ENCODE data around the gene CHN1.

Gene CHN1

DNA sequence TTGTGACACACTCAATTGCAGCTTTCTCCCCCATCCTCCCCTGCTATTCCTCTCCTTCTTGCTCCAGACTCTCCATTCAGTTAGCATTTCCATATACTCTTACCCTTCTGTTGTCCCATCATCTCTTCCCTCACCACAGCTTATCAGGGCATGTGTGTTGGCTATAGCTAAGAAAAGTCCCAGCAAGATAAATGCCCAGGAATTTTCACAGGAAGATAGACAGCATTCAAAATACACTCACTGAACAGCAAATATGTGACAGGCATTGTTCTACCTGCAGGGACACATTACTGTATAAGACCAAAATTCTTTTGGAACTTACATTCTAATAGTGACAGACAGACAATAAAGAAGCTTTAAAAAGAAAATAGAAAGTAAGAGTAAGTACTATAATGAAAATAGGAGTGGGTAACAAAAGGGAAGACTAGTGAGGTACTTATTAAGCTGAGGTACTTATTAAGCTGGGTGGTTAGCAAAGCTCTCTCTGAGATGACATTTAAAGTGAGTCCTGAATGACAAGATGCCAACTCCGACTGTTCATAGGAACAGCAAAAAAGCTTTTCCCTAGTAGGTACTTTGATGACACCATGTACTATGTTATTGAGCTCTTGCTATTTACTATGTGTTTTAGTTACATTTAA lies 86.2 kb downstream of the CHN1 start:
- DNase-seq: no peak

DNA sequence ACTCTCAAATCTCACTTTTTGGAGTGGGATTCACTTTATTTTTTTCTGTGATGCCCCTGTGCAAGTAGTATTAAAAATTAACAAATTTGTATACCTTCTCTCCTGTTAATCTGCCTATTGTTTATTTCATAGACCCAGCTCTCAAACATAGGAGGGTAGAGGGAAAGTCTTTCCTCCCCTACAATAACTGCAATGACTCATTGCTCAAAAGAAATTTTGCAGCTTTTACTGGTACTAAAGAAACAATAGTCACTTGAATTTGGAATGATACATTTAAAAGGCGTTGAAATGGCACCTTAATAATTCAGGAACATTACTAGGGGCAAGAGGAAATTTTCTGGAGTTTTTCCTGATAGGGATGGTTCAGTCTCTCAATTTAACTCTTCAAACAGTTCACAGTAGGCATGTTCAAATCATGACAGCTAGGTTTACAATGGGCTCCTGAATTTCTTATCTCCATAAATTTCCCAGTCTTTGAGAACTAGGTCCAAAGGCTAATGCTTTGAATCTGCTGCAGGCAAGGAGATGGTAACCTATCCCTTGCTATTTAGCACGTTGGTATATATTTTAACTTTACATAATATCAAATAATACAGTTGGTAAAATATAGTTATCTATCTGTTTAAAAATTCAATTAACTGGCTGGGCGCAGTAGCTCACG lies 88.8 kb downstream of the CHN1 start:
- no peak for DNase-seq

DNA sequence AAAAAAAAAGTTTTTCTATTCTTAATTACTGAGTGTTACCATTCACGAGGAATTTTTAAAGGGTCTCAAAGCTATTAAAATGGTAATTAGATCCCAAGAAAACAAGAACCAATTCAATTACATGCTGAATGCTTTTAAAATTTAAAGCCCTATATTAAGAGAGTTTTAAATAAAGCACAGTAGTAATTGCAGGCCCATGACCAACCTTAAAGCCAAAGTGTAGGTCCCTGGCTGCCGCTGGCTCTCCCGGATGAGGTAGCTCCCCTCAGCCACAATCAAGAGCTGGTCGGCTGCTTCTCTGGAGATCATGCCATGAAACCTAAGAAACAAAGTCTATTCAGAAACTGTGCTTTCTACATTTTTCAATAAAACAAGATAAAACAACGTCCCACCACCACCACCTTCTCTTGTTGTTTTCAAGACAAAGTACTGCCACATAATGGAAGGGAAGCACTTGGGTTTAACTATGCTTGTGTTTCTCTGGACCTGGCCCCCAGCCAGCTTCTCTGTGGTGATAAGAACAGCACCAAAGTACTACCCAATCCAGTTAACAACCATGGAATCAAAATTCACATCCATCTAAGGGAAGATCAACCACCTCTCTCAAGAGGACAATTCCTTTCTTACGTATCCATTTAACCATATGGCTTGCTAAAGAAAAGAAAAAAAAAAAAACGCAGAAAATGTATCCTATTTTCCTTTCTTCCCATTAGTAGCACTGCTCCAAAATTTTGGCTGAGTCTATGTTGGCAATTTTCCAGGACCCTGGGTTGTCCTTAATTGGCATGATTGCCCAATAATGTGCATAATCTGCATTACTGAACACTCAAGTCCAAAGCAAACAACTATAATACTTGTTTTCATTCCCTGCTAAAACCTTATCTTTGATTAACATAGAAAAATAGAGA lies 90.1 kb downstream of the CHN1 start:
- peak; percentile 64 for DNase-seq

DNA sequence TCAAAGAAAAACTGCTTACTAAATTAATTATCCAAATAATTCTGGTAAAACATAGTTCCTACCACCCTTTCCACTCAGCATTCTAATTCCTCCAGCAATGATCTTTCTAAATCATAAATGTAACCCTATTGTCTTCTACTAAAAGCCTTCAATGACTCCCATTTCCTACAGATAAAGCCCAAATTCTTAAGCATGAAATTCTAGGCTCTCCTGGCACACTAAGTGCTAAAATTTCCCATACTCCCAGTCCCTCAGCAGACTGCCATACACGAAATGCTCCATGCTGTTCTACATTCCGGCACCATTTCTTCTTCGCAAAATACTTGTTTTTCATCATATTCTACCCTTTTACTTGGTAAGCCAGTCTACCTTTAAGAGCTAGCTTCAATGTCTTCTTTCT lies 96.9 kb downstream of the CHN1 start:
- DNase-seq: no peak

DNA sequence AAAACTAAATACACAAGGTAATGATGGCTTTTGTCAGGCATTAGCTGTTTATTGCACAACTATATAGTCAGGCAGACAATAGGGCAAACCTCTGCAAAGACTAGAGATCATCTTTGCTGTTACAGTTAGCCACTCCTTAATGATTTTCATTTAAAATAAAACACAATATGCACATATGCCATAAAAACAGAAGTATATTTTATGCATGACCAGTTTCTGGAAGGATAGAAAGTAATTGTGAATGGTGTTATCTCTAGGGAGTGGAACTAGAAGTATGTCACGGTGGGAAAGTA lies 102.0 kb downstream of the CHN1 start:
- DNase-seq: peak; percentile 16

DNA sequence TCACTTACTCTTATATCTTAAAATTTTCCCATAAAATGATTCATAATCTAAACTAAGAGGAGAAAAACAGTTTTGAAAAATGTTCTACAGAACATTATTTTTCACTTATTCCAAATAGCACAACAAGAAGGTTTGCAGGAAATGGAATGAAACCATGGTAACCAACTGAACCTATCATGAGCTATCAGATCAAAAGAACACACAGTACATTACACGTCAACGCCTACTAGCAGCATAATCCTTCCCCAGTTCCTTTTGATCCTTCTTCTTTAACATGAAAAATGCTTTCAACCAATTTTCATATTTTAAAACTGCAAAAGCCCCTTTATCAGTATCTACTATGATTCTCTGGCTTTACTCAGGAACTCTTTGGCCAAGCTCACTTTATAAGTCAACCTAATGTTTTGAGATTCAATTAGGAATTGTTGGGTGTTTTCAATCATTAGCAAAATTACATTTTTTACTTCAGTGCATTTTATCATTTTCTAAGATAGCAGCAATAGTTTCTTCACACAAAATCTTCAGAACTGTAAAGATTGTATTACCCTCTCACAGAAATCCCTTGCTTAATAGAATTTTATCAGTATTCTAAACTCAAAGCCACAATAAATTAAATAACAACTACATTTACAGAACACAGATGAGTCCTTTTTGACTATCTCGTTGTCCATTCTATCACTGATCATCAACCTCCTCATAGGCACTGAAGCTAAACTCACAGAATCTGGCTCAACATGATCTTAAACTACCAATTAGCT lies 102.5 kb downstream of the CHN1 start:
- peak; percentile 37 for DNase-seq

DNA sequence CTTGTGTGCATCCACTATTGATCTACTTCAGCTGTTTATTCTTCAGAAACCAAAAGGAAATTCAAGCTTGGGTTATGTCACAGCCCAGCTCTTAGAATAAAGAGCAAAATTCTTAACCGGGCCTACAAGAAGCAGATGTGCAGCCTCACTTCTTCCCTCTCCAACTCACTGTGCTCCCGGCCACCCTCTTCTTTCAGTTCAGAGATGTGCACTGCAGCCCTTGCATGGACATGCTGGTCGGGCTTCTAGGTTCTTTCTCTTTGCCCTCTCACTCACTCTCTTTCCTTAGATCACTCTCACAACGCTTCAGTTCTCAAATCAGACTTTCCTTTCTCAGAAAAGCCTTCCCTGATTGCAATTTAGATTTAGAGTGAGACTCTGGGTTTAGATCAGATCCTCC lies 104.1 kb downstream of the CHN1 start:
- peak; percentile 85 for DNase-seq

DNA sequence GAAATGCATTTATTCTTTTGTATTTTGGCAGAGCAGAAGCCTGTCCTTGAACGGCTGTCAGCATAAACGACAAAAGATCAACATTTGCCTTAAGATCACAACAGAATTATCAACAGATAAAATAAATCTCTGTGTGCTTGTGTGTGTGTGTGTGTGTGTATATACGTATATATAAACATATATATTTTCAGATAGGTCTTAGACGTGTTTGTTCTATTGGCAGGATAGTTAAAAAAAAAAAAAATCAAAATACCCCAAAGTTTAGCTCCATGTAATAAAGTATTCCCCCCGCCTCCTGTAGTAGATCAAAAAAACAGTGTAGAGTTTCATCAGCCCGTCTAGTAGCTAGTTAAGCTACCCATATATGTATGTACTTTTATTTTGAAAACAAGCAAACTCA lies 107.9 kb downstream of the CHN1 start:
- DNase-seq: no peak

DNA sequence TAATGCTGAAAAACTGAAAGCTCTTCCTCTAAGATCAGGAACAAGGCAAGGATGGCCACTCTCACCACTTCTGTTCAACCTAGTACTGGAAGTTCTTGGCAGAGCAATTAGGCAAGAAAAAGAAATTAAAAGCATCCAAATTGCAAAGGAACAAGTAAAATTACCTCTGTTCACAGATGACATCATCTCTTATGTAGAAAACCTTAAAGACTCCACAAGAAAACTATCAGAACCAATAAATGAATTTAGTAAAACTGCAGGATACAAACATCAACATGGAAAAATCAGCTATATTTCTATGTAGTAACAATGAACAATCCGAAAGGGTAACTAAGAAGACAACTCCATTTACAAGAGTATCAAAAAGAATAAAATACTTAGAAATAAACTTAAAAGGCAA lies 112.2 kb downstream of the CHN1 start:
- no peak for DNase-seq

DNA sequence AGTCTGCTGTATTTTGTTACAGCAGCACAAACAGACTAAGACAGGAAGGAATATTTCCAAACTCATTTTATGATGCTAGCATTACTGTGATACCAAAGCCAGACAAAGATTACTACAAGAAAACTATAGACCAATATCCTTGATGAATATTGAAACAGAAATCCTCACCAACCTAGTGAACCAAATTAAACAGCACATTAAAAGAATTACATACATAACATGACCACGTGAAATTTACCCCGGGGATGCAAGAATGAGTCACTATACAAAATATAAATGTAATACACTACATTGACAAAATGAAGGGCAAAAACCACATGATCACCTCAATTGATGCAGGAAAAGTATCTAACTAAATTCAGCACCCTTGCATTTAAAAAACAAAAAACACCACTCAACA lies 112.6 kb downstream of the CHN1 start:
- DNase-seq: no peak

DNA sequence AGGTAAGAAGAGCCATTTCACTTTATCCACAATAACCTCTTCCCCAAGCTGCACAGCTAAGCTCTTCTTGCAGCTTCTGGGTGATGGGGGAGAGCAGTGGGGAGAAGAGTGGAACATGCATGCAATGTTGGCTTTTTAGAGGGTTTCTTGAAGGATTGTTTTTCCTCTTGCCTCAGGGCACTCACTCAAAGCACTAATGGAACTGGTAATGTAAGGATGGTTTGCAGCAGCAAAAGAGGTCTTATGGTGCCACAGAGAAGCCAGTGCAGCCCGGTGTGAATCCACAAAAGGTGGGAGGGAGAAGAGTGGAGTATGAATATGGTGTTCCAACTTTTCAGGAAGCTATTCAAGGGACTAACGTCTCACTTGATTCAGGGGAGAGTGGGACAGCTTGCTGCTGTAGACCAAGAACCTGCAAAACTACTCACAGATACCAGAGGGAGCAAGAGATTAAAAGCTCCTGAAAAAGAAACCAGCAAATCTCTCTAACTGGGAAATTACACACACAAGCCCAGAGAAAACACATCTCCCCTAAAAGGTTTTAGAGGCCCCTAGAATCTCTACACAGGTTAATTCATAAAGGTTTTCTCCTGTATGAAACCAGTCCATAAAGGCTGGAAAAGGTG lies 116.4 kb downstream of the CHN1 start:
- DNase-seq: peak; percentile 37

DNA sequence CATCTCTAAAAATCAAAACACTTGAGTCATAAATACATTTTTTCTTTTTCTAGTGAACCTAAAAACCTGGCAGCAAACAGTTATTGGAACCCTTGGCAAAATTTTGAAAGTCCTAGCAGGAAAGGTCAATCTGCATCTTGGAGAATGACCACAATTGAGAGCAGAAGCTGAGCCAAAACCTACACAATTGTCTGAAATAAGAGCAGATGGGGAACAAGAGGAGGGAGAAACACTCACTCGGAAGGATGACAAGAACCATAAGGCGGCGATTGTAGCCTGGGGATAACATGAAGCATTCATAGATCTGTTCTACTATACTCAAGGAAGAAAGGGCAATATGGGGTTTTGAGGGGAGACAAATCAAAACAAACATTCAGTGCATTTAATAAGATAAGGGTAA lies 117.0 kb downstream of the CHN1 start:
- DNase-seq: peak; percentile 11

DNA sequence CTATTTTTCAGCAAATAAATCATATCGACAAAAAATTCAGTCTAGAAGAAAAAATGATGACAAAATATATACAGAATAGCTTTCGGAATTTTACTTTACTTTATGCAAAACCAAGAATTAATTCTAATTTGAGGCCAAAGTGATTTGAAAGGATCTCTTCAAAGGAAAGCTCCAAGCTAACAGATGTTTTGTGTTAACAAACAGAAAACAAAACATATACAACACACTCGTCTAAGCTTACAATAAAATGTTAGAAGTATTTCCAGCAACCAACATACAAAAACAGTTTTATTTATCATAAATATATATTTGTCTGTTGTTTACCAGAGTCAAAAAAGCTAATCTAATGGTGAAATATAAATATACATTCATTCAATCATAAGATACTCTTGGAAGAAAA lies 122.8 kb downstream of the CHN1 start:
- no peak for DNase-seq

DNA sequence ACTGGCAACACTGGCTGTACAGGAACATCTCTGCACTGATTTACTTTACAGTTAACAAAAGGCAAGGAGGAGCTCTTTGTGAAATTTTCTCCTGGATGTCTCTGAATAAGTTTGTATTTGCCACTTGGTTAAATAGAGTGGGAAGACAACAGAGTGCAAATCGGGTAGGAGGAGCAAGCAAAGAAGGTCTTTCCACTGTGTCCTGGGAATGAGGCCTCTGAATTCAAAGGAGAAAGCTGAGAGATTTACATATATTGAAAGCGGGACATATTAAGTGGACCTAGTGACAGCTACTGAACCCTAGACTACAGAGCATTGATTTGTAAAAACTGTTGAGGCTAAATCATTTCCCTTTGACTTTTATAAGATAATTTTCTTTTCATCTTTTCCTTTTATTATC lies 123.5 kb downstream of the CHN1 start:
- DNase-seq: no peak

DNA sequence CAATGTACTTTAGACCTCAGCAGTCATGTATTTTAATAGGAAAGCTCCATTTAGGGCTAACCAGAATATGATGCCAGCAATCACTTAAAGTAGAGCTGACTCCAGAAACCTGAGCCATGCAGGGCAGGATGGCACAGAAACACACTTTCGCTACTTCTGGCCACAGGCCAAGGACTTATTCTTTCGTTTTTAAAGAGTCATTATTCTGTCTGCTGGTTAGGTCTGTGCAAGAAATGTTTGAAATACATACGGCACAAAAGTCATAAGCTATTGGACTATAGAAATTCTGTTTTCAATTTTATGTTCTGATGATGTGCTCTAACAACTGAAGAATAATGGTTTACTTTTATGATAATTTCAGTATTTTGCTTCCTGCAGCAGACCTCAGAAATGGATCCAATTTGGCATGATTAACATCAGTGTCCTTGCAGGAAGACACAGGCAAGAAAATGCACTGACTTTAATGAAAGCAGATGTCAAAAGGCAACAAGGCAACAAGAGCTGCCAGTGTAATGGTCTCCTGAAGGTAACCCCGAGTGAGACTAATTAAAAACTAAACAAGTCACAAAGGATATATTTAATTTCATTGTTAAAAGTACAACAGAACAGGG lies 126.5 kb downstream of the CHN1 start:
- DNase-seq: peak; percentile 22

DNA sequence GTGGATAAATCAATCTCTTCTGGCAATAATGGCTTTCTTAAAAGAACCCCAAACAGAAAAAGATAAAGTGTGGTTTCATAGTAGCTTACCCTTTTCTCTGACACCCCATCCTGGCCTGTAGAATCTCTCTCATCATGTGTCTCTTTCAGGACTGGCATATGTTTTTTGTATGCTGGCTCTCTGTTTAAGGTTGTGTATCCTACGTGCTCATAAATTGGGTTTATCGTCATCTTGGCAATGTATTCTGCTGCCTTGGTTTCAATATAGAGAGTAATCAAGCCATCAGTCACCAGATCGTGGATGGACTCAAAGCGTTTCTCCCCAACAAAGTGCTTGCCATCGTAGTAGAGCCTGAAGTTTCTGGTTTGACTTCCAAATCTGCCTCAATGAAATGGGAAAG lies 127.4 kb downstream of the CHN1 start:
- DNase-seq: no peak

DNA sequence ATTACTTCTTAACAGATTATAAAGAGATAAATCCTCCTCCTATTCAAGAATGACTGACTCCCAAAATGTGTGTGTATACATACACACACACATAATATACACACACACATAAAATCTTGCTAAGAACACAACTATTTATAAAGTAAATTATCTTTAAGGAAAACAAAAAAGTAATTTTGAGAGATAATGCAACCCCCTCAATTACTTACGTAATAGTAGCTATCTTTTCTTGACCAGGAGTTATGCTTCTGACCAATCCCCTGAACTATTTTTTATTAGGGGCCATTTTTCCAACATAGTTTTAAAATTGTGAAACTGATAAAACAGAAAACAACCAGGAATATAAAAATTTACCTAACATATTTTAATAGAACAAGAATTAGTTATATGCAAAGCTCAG lies 127.9 kb downstream of the CHN1 start:
- DNase-seq: no peak

DNA sequence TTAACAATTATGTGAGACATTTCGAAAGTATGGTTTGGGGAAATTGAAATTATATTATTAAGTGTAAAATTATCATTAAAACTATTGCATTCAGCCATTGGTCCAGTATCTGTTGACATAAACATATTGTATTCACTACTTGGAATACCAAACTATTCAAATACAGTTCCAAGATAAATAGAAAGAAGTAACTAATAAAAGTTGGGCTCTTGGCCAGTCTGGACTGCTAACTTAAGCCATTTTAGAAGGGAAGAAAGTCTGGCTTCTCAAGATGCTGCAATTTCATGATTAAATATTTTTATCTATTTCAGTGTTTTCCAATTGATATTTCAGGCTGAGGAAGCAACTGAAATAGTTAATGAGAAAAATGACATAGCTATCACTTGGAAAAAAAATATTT lies 131.1 kb downstream of the CHN1 start:
- DNase-seq: no peak

DNA sequence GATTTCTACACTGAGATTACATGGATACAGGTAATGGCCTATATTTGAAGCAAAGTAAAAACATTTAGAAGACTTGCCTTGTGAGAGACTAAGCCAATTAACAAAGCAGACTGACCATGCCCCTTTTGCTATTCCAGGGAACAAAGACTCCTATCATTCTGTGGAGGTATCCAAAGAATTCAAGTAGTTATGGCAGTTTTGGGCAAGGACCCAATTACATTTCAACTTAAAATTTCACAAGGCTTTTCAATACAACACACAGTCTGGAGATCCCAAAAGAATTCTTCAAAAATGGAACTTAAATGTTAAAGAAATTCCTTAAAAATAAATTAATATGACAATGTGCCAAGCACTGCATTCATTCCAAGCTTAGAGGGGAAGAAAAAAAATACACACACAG lies 131.7 kb downstream of the CHN1 start:
- DNase-seq: no peak

DNA sequence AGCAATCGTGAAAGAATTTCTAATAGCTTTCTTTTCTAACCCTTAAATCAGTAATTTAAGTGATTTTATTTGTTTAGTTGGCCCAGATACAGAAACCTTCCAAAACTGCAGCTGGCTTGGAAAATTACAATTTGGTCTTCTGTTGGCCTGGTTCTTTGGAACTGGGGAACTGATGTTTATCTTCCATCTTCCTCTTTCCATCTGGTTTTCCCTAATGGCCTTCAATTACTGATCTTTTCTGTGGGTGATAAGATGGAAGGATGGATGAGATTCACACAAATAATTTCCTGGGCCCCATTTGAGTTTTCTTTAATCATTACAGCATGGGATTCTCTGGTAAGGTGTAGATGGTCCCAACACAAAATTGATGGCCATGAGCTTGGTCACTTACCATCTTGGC lies 134.4 kb downstream of the CHN1 start:
- DNase-seq: no peak

DNA sequence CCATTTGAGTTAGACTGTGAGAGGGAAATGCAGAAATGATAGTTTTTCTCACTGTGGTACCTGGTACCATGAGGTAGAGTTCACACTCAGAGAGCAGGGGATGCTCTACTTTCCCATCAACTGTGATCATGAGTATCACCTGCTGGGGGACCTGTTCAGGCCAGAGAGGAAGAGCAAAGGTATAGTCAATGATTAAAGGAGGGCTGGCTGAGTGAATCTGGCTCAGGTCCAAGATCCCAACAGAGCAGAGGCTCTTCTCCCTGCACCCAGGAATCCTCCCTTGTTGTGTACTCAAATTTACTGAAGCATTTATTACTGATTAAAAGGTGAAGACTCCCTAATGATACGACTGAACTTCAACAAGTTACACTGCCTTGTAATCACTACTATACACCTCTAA lies 136.3 kb downstream of the CHN1 start:
- no peak for DNase-seq

DNA sequence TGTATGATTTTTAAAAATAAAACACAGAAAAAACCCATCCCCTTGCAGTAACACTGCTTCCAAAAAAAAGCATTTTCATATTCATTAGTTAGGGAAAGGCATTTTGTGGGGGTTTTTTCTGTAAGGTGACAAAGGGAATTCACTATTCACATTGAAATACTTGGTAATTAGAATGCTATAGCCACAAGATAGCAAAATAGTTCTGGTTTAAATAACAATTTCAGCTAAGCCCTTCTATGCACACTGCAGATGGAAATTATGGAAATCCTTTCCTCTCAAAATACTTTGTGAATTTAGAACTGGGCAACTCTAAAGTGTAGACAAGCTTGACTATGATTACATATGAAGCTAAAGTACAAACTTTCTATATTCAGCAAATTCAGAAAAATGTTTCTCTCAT lies 138.8 kb downstream of the CHN1 start:
- DNase-seq: no peak

DNA sequence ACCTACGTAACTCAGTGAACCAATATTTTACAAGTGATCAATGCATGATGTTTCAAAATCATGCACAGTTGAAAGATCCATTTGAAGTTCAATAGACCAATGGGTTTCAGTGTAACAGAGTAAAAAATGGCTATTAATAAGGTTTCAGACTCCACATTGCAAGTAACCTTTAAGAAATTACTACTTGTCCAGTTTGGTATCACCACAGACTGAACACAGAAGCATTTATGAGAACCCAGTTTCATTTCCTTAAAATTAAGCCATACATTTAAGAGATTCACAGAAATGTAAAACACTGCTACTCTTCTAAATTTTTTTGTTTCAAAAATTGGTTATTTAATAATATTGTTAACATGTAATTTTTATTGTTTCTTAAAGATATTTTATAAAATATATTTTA lies 142.0 kb downstream of the CHN1 start:
- DNase-seq: no peak
